Measurements from ENCODE around the gene KIF3B.

DNA sequence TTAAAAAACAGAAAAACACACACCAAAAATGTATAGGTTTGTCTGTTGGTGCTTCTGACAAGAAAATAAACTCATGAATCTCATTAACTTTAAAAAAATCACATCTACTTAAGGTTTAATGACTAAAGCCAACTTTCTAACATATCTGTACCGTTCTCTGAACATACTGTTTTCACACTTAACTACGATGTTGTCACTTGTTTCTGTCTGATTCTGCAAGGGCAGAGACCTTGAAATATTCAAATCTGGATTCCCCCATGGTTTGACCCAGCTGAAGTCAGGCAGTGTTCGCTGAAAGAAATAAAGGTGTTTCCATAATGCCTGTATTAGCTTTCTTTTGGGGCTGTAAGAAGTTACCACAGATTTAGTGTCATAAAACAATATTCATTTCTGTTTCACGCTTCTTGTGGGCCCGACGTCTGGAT is 78.0 kb downstream of the KIF3B start:
- TF ChIP-seq, protein P1, sequence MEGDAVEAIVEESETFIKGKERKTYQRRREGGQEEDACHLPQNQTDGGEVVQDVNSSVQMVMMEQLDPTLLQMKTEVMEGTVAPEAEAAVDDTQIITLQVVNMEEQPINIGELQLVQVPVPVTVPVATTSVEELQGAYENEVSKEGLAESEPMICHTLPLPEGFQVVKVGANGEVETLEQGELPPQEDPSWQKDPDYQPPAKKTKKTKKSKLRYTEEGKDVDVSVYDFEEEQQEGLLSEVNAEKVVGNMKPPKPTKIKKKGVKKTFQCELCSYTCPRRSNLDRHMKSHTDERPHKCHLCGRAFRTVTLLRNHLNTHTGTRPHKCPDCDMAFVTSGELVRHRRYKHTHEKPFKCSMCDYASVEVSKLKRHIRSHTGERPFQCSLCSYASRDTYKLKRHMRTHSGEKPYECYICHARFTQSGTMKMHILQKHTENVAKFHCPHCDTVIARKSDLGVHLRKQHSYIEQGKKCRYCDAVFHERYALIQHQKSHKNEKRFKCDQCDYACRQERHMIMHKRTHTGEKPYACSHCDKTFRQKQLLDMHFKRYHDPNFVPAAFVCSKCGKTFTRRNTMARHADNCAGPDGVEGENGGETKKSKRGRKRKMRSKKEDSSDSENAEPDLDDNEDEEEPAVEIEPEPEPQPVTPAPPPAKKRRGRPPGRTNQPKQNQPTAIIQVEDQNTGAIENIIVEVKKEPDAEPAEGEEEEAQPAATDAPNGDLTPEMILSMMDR (conservative IDR thresholded peaks at IDR 0.05 in 1 of 2, IDR thresholded peaks at IDR 0.05 in 1 of 2; ENCODE audit: low read depth in 1 of 2, low read length in 2 of 2): no peak
- TF ChIP-seq EZH2 (IDR thresholded peaks at IDR 0.05; ENCODE audit: low read length, missing control alignments): no peak

Data from fibroblast of lung (primary cell).